Esophagus muscularis mucosa (tissue), 3 donors: Measurements from ENCODE around the gene SLC35B2.

Experiments
- CTCF ChIP-seq, 3 experiments: fragments of 200-600 bp in 2 of 3; fragments of 450-650 bp in 1 of 3; sonication (generic) in 2 of 3; IDR thresholded peaks; one replicate each; pipeline ENCODE4 v1.5.1; 2017 to 2019; ENCODE audit warnings: antibody characterized with exemption in 3 of 3, mild to moderate bottlenecking in 2 of 3, moderate library complexity in 1 of 3
- POLR2A ChIP-seq: fragments of 450-650 bp; IDR thresholded peaks from one replicate; pipeline ENCODE4 v1.6.1; 2017; ENCODE audit warnings: antibody characterized with exemption, moderate library complexity, mild to moderate bottlenecking, low read depth
- POLR2AphosphoS5 ChIP-seq, 2 donors: sonication (generic); formaldehyde crosslinking; IDR thresholded peaks; one replicate each; pipeline ENCODE4 v1.6.1; 2017; ENCODE audit warnings: antibody characterized with exemption in 2 of 2

- TF ChIP-seq POLR2A: no peak
- TF ChIP-seq POLR2AphosphoS5 (IDR thresholded peaks at IDR 0.05): no peak
- no peak for TF ChIP-seq CTCF (IDR thresholded peaks at IDR 0.05)
Measured at GRCh38 chr6:44278315-44278714, 21.0 kb upstream of the SLC35B2 start.
